Measurements from ENCODE around the gene SH3BGRL.
"Not testable (repeated sequence)": the region's sequence is repeated elsewhere in the genome, so short reads cannot be mapped to it uniquely, and the experiment has no call there.

SH3BGRL gene

DNA sequence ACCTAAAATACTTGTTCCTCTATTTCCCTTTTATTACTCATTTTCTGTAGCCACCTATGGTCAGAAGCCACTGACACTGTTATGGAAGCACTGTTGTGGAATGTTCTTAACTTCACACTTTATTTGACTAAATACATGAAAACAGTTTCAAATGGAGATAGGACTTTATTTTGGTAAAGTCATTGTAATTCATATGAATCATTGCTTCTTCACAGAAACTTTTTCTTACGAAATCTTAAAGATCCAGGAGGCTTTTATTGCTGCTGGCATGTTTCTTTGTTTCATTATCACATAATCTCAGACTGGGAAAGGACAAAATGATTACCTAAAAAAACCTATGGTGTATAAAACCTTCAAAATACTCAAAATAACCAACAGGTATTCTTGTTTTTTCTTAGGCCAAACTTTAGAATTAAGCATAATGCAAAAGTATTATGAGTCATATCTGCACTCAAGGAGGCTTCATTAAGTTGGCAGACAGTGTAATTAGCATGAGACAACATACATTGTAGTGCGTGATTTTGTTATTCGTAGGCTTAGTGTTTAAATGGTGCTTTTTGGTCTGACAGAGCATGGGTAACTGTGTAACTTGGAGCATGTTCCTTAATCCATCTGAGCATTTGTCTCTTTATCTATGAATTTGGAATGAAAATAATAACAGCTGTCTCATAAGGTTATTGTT lies 58.0 kb downstream of the SH3BGRL start:
- DNase-seq: no peak

DNA sequence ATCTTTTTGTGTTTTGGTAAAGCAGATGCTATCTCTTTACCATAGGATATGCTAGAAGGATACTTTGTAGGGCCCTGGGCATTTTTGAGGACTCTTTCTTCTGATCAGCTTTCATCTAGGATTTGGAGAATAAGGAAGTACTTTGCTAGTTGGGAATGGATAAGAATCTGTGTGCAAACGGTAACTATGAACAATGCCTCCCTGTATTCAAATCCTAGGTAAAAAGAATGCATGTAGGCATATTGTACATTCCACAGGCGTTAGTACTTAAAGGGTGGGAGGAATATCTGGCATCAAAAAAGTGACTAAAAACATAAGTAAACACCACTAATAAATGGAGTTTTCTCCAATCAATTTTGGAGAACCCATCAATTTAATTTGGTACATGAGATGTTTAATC lies 59.7 kb downstream of the SH3BGRL start:
- DNase-seq: no peak

DNA sequence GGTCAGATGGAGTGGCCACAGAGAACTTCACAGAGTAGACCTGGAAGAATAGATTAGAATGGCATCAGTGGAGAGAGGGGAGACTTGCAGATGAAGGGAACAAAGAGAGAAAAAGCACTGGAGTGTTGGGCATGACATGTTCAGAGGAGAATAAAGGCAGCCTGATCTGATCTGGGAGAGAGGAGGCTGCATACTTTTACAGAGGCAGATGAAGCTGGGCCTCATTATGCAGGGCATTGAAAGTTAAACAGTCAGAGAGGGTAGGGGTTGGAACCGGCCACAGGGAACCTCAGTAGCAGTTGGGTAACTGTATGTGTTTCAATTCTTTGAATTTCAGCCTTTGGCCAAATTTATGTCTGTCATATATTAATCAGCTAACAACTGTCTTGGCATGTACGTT lies 61.2 kb downstream of the SH3BGRL start:
- no peak for DNase-seq

DNA sequence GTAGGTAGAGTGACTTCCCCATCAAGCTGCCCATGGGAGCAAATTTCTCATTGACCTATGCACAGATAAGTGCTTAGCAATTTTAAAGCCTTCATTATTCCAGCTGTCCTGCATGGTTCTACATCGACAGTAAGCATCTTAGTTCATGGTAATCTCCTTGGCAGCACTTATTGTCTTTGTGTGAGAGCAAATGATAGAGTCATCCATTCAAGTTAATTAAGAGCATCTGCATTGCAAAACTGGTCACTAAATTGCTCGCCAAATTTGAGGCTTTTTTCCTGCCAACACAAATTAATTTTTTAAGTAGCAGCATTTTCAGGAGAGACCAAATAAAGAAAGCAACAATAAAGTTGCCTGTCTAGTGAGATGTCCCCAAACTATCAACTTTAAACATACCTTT lies 76.7 kb downstream of the SH3BGRL start:
- no peak for DNase-seq

DNA sequence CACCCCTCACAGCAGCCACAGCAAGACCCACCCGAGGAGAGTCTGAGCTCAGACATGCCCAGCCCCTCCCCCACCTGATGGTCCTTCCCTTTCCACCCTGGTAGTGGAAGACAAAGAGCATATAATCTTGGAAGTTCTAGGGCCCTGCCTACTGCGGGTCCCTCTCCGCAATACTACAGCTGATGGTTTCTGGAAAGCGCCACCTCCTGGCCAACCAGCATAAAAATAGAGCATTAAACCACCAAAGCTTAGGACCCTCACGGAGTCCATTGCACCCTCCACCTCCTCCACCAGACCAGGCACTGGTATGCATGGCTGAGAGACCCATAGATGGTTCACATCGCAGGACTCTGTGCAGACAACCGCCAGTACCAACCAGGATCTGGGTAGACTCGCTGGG lies 78.2 kb downstream of the SH3BGRL start:
- no peak for DNase-seq

DNA sequence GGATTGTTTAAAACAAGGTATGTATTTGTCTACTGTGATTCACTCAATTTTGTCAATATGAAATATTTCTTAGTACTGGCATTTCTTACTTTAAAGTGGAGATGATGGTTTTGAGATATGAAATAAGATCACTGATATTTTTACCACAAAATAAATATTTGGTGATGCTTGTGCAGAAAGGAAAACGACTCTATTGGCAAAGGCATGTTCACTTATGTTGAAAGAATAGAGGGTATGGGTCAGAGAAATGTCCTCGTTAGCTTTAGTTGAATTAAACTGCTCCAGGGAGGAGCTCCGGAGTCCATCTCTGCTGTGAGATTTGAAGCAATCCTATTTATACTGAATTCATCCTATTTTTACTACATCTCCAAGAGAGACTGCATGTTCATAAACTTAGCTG lies 84.2 kb downstream of the SH3BGRL start:
- no peak for DNase-seq

DNA sequence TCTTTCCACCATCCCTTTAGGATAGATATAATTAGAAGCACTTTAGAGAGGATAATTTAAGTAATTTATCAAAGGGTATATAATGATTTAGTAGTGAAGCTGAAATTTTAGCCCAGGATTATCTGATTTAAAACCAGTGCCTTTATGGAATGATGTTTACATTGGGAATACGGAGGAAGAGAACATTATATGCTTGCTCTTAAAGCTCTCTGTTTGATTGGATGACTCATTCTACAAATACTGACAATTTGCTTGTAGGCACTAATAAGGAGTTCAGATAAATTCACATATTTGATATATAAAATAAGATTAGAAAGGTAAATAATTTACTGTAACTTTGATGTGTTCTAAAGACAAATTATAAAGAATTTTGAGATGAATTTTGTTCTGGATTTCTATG lies 84.7 kb downstream of the SH3BGRL start:
- DNase-seq: peak in 1 of 2 experiments; percentile 5

DNA sequence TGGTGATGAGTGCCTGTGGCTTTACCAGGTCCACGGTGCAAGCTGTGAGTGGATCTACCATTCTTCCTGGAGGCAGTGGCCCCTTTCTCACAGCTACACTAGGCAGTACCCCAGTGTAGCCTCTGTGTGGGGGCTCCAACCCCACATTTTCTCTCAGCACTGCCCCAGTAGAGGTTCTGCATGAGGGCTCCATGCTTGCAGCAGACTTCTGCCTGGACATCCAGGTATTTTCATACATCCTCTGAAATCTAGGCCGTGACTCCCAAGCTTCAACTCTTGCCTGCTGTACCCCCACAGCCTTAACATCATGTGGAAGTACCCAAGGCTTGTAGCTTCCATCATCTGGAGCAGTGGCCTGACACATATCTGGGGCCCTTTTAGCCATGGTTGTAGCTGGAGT lies 90.1 kb downstream of the SH3BGRL start:
- DNase-seq: no peak

DNA sequence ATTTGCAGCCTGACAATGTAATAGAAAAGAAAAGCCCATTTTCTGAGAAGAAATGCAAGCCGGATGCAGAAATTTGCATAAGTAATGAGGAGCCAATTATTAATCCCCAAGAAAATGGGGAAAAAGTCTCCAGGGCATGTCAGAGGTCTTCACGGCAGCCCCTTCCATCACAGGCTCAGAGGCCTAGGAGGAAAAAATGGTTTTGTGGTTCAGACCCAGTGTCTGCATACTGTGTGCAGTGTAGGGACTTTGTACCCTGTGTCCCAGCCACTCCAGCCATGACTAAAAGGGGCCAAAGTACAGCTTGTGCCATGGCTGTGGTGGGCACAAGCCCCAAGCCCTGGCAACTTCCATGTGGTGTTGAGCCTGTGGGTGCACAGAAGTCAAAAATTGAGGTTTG lies 92.2 kb downstream of the SH3BGRL start:
- no peak for DNase-seq

DNA sequence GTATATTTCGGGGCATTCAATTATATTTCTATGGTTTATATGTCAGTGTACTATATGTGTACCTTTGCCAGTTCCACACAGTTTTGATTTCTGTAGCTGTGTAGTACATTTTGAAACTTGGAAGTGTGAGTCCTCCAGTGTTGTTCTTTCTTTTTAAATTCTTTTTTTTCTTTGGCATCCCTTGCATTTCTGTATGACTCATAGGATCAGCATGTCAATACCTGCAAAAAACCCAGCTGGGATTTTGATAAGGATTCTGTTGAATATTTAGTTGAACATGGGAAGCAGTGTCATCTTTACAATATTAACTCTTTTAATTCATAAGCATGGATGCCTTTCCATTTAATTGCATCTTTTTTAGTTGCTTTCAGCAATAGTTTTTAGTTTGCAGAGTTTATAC lies 100.0 kb downstream of the SH3BGRL start:
- no peak for DNase-seq

DNA sequence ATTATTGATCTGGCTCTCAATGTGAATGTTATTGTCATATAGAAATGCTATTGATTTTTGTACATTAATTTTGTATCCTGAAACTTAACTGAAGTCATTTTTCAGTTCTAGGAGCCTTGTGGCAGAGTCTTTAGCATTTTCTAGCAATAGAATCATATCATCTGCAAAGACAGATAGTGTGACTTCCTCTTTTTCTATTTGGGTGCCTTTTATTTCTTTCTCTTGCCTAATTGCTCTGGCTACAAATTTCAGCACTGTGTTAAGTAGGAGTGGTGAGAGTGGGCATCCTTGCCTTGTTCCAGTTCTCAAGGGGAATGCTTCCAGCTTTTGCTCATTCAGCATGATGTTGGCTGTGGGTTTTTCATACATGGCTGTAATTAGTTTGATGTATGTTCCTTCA lies 102.7 kb downstream of the SH3BGRL start:
- DNase-seq: no peak

DNA sequence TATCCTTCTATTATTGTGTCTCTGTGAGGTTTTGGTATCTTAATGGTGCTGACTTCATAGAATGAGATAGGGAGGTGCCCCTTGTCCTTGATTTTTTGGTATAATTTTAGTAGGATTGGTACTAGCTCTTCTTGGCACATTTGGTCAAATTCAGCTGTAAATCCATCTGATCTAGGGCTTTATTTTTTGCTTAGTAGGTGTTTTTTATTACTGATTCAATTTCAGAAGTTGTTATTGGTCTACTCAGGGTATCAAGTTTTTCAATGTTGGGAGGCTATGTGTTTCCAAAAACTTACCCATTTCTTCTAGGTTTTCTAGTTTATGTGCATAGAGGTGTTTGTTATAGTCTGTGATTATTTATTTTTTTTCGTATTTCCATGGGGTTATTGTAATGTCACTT lies 103.3 kb downstream of the SH3BGRL start:
- no peak for DNase-seq

DNA sequence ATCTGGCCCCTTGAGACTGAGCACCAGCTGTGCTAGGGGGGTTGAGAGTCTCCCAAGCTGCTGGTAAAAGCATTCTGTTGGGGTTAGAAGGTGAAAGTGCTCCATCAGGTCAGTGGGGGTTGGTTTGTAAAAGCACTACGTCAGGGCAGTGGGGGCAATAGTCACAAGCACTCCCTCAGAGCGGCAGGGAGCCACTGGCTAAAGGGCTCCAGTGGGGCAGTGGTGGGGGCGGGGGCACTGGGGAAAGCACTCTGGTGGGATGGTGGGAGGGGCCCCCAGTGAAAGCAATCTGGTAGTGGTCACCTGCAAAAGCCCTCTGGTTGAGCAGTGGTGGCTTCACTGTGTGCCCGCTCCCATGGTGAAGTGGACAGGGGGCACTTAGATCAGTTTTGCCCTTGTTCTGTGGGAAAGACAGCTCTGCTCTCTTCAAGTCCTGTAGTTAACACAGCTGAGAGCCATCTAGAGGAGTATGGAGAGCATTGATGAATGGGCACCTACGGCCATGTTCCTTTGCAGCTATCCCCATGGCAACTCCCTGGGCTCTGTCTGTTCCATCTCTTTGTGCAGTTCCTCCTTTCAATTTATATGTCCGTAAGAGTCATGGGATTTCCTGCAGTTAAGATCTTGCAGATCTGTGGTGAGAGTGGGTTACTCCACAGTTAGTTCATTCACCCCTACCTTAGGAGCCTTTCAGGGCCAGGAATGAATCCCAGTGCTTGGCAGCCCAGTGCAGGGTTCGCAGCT lies 106.4 kb downstream of the SH3BGRL start:
- no peak for DNase-seq

DNA sequence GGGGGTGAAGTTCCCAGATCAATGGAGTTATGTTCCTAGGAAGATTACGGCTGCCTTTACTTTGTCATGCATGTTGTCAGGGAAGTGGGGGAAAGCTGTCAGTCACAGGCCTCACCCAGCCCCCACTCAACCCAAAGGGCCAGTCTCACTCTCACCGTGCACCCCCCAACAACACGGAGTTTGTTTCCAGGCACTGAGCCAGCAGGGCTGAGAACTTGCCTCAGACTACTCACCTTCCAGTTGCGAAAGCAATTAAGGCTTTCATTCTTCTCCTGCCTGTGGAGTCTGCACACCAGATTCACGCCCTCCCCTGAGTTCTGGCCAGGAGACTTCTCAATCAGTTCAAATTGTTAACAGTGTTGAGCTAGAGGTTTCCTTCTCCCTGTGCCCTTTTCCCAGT lies 114.3 kb downstream of the SH3BGRL start:
- no peak for DNase-seq

DNA sequence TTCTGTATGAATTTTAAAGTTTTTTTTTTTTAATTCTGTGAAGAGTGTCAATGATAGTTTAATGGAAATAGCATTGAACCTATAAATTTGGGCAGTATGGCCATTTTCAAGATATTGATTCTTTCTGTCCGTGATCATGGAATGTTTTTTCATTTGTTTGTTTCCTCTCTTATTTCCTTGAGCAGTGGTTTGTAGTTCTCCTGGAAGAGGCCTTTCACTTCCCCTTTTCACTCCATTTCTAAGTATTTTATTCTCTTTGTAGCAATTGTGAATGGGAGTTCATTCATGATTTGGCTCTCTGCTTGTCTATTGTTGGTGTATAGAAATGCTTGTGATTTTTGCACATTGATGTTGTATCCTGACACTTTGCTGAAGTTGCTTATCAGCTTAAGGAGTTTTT lies 129.8 kb downstream of the SH3BGRL start:
- DNase-seq: not testable (repeated sequence)

DNA sequence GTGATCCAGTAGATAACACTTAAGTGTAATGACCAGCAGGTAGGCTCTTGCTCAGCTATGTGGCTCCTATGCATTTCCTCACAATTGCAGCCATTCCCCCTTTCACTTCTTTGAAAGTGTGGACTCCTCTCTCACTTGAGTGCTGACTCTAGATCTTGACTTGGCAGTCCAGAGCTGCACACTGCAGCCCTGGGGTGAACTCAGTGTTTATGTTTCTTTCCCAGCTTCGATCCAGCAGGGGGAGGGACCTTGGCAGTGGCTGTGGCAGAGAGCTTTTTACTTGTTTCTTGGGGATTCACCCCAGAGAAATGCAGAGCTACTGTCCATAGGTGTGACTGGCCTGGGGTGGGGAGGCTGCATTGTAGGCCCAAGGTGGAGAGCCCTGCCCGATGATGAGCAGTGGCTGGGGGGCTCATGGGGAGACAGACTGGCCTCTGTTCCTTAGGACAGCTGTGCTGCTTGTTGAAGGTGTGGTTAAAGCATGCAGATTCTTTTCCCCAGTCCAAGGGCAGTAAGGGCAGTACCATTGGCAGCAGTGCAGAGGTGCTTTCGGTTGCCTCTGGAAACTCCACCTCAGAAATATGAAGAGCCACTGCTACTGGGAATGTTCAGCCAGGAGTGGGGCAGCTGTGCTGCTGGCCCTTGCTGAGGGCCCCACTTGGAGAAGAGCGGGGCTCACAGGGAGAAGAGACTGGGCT lies 134.7 kb downstream of the SH3BGRL start:
- DNase-seq: no peak

DNA sequence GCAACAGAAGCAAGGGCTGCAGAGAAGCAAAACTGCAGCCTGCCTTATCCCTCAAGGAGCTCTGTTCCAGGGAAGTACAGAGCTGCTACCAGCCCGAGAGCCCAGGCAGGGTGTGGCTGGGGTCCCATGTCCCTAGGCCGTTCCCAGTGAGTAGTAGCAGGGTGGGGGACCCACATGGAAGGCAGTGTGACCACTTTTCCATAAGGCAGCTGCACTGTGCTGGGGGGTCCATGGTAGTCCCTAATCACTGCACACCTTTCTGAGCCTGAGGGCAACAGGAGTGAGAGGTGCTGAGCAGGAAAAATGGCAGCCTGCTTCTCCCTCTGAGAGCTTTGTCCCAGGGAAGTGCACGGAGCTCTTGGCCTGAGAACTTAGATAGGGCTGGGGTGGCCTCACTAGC lies 135.9 kb downstream of the SH3BGRL start:
- DNase-seq: no peak

DNA sequence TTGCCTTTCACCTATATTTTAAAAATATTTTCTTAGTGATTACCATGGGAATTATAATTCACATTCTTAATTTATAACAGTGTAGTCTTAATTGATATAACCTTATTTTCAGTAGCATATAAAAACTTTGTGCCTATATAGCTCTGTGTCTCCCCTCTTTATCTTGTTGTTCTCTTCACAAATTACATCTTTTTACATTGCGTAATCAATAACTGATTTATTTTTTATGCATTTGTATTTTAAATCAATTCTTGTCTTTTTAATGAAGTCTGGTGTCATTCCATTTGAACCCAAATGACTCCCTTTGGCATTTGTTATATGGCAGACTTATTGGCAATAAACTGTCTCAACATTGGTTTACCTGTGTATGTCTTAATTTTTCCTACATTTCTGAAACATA lies 137.0 kb downstream of the SH3BGRL start:
- no peak for DNase-seq

DNA sequence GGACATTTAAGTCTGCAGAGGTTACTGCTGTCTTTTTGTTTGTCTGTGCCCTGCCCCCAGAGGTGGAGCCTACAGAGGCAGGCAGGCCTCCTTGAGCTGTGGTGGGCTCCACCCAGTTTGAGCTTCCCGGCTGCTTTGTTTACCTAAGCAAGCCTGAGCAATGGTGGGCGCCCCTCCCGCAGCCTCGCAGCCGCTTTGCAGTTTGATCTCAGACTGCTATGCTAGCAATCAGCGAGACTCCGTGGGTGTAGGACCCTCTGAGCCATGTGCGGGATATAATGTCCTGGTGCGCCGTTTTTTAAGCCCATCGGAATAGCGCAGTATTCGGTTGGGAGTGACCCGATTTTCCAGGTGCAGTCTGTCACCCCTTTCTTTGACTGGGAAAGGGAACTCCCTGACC lies 143.4 kb downstream of the SH3BGRL start:
- DNase-seq: not testable (repeated sequence)

All from NCI-H2081 (cell line).